HepG2 (cell line): ENCODE measurements around the gene ACACB. TPM values are rescaled to one million over a fixed set of nuclear protein-coding genes. Genes with fewer than 3 reads are reported as not detected.

Source experiments
- ARID2 ChIP-seq: sonication (generic); formaldehyde crosslinking; IDR thresholded peaks from 2 replicates; pipeline ENCODE4 v1.8.1; 2022; ENCODE audit warnings: mild to moderate bottlenecking, missing genetic modification reagents, borderline replicate concordance
- FLYWCH1 ChIP-seq: sonication (generic); formaldehyde crosslinking; IDR thresholded peaks from 2 replicates; pipeline ENCODE4 v1.8.1; 2023; ENCODE audit warnings: mild to moderate bottlenecking, missing genetic modification reagents
- HMG20B ChIP-seq: conservative IDR thresholded peaks from 2 replicates; pipeline ENCODE4 v1.6.1; 2016; ENCODE audit warnings: missing genetic modification reagents, missing compliant biosample characterization
- HOXA7 ChIP-seq: sonication (generic); formaldehyde crosslinking; IDR thresholded peaks from 2 replicates; pipeline ENCODE4 v1.8.1; 2022; ENCODE audit warnings: mild to moderate bottlenecking, missing genetic modification reagents, moderate library complexity
- KLF6 ChIP-seq: IDR thresholded peaks from 2 replicates; pipeline ENCODE4 v1.8.0; 2016; ENCODE audit warnings: missing biosample characterization, missing genetic modification reagents
- RAD21 ChIP-seq: fragments of 450-650 bp; formaldehyde crosslinking; IDR thresholded peaks from 2 replicates; pipeline ENCODE4 v1.5.0; 2020; ENCODE audit warnings: mild to moderate bottlenecking
- REL ChIP-seq: sonication (generic); formaldehyde crosslinking; conservative IDR thresholded peaks from 2 replicates; pipeline ENCODE4 v1.8.0; 2022; ENCODE audit warnings: mild to moderate bottlenecking, missing genetic modification reagents, moderate library complexity
- SRSF1 ChIP-seq: fragments of 200-400 bp; formaldehyde crosslinking; optimal IDR thresholded peaks from 2 replicates; pipeline ENCODE3; 2017; ENCODE audit warnings: mild to moderate bottlenecking, low read depth, low read length, moderate library complexity
- TP53 ChIP-seq: sonication (generic); formaldehyde crosslinking; conservative IDR thresholded peaks from 2 replicates; pipeline ENCODE4 v1.4.0; 2020; ENCODE audit warnings: missing genetic modification reagents
- ZNF101 ChIP-seq: sonication (generic); formaldehyde crosslinking; IDR thresholded peaks from 2 replicates; pipeline ENCODE4 v1.4.0; 2020; ENCODE audit warnings: mild to moderate bottlenecking, low read depth, missing genetic modification reagents, borderline replicate concordance
- ZNF143 ChIP-seq: sonication (generic); formaldehyde crosslinking; IDR thresholded peaks from 2 replicates; pipeline ENCODE4 v1.4.0; 2020; ENCODE audit warnings: missing genetic modification reagents
- ZNF562 ChIP-seq: sonication (generic); formaldehyde crosslinking; IDR thresholded peaks from 2 replicates; pipeline ENCODE4 v1.8.0; 2022; ENCODE audit warnings: missing genetic modification reagents, borderline replicate concordance
- ZNF674 ChIP-seq: sonication (generic); formaldehyde crosslinking; IDR thresholded peaks from 2 replicates; pipeline ENCODE4 v1.5.0; 2020; ENCODE audit warnings: low read depth, mild to moderate bottlenecking, missing genetic modification reagents
- ZNF83 ChIP-seq: sonication (generic); formaldehyde crosslinking; IDR thresholded peaks from 2 replicates; pipeline ENCODE4 v1.4.0; 2020; ENCODE audit warnings: missing genetic modification reagents, mild to moderate bottlenecking, borderline replicate concordance
- polyA plus RNA-seq, 8 experiments: library from polyadenylated mRNA; depleted of rRNA in 3 of 8; stranded (reverse) in 7 of 8; unstranded in 1 of 8; fragments of >200 nt; fragmentation: Illumina TruSeq in 4 of 8; extraction: Trizol in 4 of 8; gene quantifications; 2 replicates each; pipeline versions ENCODE4 v1.2.1 to v1.2.3, GENCODE V29; 2011 to 2016; ENCODE audit warnings: low read depth in 4 of 8, missing spikeins in 1 of 8, mixed read lengths in 1 of 8; ENCODE audit not compliant: insufficient read depth in 1 of 8
- total RNA-seq, 5 experiments: library from RNA; depleted of rRNA; stranded (reverse); fragments of >200 nt; fragmentation: Illumina TruSeq; extraction: Trizol; gene quantifications; 2 replicates each; pipeline ENCODE4 v1.2.3, GENCODE V29; 2016; ENCODE audit warnings: low read depth in 1 of 5
- TF ChIP-seq, protein P1 (sequence below): sonication (generic); formaldehyde crosslinking; IDR thresholded peaks from 2 replicates; pipeline ENCODE4 v1.5.1; 2020; ENCODE audit warnings: mild to moderate bottlenecking, missing genetic modification reagents, moderate library complexity
- TF ChIP-seq, protein P2 (sequence below): sonication (generic); formaldehyde crosslinking; IDR thresholded peaks from 2 replicates; pipeline ENCODE4 v1.8.1; 2023; ENCODE audit warnings: missing genetic modification reagents, mild to moderate bottlenecking, borderline replicate concordance
- TF ChIP-seq, protein P3 (sequence below): fragments of 450-650 bp; IDR thresholded peaks from 2 replicates; pipeline ENCODE4 v1.6.1; 2017; ENCODE audit warnings: mild to moderate bottlenecking
- TF ChIP-seq, protein P4 (sequence below): sonication (generic); formaldehyde crosslinking; IDR thresholded peaks from 2 replicates; pipeline ENCODE4 v1.8.1; 2023; ENCODE audit warnings: mild to moderate bottlenecking, missing genetic modification reagents
- TF ChIP-seq, protein P5 (sequence below): sonication (generic); formaldehyde crosslinking; IDR thresholded peaks from 2 replicates; pipeline ENCODE4 v1.9.0; 2021; ENCODE audit warnings: missing genetic modification reagents, borderline replicate concordance
- TF ChIP-seq, protein P6 (sequence below): sonication (generic); formaldehyde crosslinking; IDR thresholded peaks from 2 replicates; pipeline ENCODE4 v1.4.0; 2020; ENCODE audit warnings: mild to moderate bottlenecking, missing genetic modification reagents
- TF ChIP-seq, protein P7 (sequence below): sonication (generic); formaldehyde crosslinking; IDR thresholded peaks from 2 replicates; pipeline ENCODE4 v1.4.0; 2020; ENCODE audit warnings: missing genetic modification reagents

Gene ACACB
- total and polyA plus RNA-seq, 2 of the 13 experiments (the other 11 are each of a cell fraction or from before 2014, with no cell fraction given), result 6.2 to 8.6 TPM

DNA sequence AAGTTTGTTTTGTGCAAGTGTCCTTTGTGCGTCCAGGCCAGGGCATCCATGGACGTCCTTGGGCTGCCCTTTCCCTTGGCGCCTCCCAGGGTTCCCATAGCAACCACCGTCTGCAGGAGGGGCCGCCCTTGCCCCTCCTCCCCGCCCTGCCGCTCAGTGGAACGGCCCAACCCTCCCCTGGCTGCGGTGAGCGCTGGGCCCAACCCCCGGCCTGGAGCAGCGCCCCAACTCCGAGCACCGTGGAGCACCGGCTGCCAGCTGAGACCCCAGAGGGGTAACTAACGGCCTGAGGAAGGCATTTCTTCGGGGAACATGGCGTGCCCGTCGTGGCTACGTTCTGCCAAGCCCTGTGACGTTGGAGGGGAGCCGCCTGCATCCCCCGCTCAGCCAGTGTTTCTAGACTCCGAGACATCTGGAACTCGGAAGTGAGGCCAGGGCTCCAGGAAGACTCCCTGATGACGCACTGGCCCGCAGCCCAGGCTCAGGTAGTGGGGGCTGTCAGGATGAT, 5.3 kb upstream of the ACACB start (continued):
- TF ChIP-seq ZNF674 (CRISPR knock-in tag) (no peak), ZNF83 (CRISPR knock-in tag) (no peak), REL (CRISPR knock-in tag) (no peak), ARID2 (CRISPR knock-in tag) (no peak), HMG20B (no peak), KLF6 (peak; percentile 59; the same call in 1 of the 2 replicates), ZNF562 (CRISPR knock-in tag) (no peak), HOXA7 (CRISPR knock-in tag) (no peak), FLYWCH1 (CRISPR knock-in tag) (no peak), ZNF143 (no peak), ZNF101 (no peak), SRSF1 (no peak), RAD21 (CRISPR knock-in tag) (peak; percentile 39), TP53 (CRISPR knock-in tag) (no peak)
- TF ChIP-seq, protein P1, sequence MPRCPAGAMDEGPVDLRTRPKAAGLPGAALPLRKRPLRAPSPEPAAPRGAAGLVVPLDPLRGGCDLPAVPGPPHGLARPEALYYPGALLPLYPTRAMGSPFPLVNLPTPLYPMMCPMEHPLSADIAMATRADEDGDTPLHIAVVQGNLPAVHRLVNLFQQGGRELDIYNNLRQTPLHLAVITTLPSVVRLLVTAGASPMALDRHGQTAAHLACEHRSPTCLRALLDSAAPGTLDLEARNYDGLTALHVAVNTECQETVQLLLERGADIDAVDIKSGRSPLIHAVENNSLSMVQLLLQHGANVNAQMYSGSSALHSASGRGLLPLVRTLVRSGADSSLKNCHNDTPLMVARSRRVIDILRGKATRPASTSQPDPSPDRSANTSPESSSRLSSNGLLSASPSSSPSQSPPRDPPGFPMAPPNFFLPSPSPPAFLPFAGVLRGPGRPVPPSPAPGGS (CRISPR knock-in tag), result no peak
- TF ChIP-seq, protein P2, sequence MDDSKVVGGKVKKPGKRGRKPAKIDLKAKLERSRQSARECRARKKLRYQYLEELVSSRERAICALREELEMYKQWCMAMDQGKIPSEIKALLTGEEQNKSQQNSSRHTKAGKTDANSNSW (CRISPR knock-in tag), result no peak
- TF ChIP-seq, protein P3, sequence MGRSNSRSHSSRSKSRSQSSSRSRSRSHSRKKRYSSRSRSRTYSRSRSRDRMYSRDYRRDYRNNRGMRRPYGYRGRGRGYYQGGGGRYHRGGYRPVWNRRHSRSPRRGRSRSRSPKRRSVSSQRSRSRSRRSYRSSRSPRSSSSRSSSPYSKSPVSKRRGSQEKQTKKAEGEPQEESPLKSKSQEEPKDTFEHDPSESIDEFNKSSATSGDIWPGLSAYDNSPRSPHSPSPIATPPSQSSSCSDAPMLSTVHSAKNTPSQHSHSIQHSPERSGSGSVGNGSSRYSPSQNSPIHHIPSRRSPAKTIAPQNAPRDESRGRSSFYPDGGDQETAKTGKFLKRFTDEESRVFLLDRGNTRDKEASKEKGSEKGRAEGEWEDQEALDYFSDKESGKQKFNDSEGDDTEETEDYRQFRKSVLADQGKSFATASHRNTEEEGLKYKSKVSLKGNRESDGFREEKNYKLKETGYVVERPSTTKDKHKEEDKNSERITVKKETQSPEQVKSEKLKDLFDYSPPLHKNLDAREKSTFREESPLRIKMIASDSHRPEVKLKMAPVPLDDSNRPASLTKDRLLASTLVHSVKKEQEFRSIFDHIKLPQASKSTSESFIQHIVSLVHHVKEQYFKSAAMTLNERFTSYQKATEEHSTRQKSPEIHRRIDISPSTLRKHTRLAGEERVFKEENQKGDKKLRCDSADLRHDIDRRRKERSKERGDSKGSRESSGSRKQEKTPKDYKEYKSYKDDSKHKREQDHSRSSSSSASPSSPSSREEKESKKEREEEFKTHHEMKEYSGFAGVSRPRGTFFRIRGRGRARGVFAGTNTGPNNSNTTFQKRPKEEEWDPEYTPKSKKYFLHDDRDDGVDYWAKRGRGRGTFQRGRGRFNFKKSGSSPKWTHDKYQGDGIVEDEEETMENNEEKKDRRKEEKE, result no peak
- TF ChIP-seq, protein P4, sequence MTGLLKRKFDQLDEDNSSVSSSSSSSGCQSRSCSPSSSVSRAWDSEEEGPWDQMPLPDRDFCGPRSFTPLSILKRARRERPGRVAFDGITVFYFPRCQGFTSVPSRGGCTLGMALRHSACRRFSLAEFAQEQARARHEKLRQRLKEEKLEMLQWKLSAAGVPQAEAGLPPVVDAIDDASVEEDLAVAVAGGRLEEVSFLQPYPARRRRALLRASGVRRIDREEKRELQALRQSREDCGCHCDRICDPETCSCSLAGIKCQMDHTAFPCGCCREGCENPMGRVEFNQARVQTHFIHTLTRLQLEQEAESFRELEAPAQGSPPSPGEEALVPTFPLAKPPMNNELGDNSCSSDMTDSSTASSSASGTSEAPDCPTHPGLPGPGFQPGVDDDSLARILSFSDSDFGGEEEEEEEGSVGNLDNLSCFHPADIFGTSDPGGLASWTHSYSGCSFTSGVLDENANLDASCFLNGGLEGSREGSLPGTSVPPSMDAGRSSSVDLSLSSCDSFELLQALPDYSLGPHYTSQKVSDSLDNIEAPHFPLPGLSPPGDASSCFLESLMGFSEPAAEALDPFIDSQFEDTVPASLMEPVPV, result no peak
- TF ChIP-seq, protein P5, sequence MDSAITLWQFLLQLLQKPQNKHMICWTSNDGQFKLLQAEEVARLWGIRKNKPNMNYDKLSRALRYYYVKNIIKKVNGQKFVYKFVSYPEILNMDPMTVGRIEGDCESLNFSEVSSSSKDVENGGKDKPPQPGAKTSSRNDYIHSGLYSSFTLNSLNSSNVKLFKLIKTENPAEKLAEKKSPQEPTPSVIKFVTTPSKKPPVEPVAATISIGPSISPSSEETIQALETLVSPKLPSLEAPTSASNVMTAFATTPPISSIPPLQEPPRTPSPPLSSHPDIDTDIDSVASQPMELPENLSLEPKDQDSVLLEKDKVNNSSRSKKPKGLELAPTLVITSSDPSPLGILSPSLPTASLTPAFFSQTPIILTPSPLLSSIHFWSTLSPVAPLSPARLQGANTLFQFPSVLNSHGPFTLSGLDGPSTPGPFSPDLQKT (CRISPR knock-in tag), result no peak
- TF ChIP-seq, protein P6, sequence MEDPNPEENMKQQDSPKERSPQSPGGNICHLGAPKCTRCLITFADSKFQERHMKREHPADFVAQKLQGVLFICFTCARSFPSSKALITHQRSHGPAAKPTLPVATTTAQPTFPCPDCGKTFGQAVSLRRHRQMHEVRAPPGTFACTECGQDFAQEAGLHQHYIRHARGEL (CRISPR knock-in tag), result no peak
- TF ChIP-seq, protein P7, sequence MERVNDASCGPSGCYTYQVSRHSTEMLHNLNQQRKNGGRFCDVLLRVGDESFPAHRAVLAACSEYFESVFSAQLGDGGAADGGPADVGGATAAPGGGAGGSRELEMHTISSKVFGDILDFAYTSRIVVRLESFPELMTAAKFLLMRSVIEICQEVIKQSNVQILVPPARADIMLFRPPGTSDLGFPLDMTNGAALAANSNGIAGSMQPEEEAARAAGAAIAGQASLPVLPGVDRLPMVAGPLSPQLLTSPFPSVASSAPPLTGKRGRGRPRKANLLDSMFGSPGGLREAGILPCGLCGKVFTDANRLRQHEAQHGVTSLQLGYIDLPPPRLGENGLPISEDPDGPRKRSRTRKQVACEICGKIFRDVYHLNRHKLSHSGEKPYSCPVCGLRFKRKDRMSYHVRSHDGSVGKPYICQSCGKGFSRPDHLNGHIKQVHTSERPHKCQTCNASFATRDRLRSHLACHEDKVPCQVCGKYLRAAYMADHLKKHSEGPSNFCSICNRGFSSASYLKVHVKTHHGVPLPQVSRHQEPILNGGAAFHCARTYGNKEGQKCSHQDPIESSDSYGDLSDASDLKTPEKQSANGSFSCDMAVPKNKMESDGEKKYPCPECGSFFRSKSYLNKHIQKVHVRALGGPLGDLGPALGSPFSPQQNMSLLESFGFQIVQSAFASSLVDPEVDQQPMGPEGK (CRISPR knock-in tag), result peak; percentile 88
